ENCODE measurements around the gene PCBP3. TPM values are rescaled to one million over a fixed set of nuclear protein-coding genes. Genes with fewer than 3 reads are reported as not detected.
A peak's percentile ranks its signal among the peaks of the same experiment; 100 is the strongest.
"Not testable (repeated sequence)": the region's sequence is repeated elsewhere in the genome, so short reads cannot be mapped to it uniquely, and the experiment has no call there.

PCBP3 gene
- total RNA-seq, 1 experiment from 2014 or later, result 10.9 TPM

DNA sequence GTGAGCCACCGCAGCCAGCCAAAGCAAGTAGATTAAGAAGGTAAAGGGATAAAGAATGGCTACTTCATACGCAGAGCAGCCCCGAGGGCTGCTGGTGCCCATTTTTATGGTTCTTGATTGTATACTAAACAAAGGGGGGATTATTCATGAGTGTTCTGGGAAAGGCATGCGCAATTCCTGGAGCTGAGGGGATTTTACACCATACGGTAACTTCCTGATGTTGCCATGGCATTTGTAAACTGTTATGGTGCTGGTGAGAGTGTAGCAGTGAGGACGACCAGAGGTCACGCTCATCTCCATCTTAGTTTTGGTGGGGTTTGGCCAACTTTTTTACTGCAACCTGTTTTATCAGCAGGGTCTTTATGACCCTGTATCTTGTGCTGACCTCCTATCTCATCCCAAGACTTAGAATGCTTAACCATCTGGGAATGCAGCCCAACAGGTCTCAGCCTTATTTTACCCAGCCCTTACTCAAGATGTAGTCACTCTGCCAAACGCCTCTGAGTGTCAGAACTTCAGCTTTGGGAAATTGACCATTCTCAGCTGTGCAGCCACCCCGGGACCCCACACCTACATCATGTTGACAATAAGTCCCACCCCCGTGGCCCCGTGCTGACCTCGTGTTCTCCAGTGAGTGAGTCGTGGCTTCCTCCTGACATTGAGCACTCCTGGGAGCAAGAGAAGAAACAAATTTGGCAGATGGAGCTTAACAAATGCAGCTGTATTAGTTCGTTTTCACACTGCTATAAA is 188.6 kb downstream of the PCBP3 start:
- H3K14ac ChIP-seq (ENCODE audit: insufficient read depth, low read length), result no peak overlapping the region
- no peak overlapping the region for H3T11ph ChIP-seq (ENCODE audit: low read length)
- Mint-ChIP-seq H3K27ac (no peak overlapping the region; a peak in 1 of 7 replicates), H3K36me3 (ENCODE audit: insufficient read depth in 1 of 3, low read depth in 3 of 3) (no peaks in the 10 kb centered on the region; a peak in 2 of 7 replicates), H3K4me3 (no peak overlapping the region), H3K27me3 (ENCODE audit: low read depth) (no peaks in the 10 kb centered on the region), H3K9me3 (no peaks in the 10 kb centered on the region; a peak in 2 of 5 replicates), H3K4me1 (peaks cover 17 to 20% of the 10 kb centered on the region in 2 experiments; a peak in 3 of 4 replicates)
- H2BK15ac ChIP-seq (ENCODE audit: low read depth, low read length), result no peak overlapping the region
- H3K4me2 ChIP-seq (ENCODE audit: insufficient read depth, insufficient read length, low read length), result no peak overlapping the region
- no peaks in the 10 kb centered on the region for H3K79me1 ChIP-seq (ENCODE audit: insufficient read depth, low read depth, low read length, poor library complexity, severe bottlenecking)
- H3K27me3 ChIP-seq (ENCODE audit: insufficient read depth, low read length), result no peaks in the 10 kb centered on the region
- no peak overlapping the region for H4K5ac ChIP-seq (ENCODE audit: insufficient read length, low read depth, low read length)
- WGBS (ENCODE audit: extremely low coverage, insufficient read length, low lambda C conversion rate), result no CpG with 5 or more reads among the region's 14 CpGs
- 0 out of 2 replicates have a peak, but pooled peaks cover 3% of the 10 kb centered on the region for H3K4me1 ChIP-seq (ENCODE audit: insufficient read depth, low read length)
- no peak overlapping the region for H2AK5ac ChIP-seq (ENCODE audit: insufficient read length, low read length)
- no peaks in the 10 kb centered on the region for H3K23me2 ChIP-seq (ENCODE audit: insufficient read length, low read depth, low read length, poor library complexity, severe bottlenecking)
- no peak overlapping the region for H3K56ac ChIP-seq (ENCODE audit: insufficient read length, low read depth, low read length)
- no peak overlapping the region for H4K8ac ChIP-seq (replicated peaks; ENCODE audit: insufficient read length, low read depth, low read length)
- H2BK120ac ChIP-seq (ENCODE audit: low read depth, low read length, poor library complexity, severe bottlenecking), result no peak overlapping the region
- H3K18ac ChIP-seq (ENCODE audit: insufficient read length, low read depth, low read length), result no peak overlapping the region
- DNase-seq, result no peak
- H2BK20ac ChIP-seq (ENCODE audit: low read depth, low read length, poor library complexity, severe bottlenecking), result no peak overlapping the region
- H3K4ac ChIP-seq (ENCODE audit: low read depth, low read length), result no peak overlapping the region
- no peak overlapping the region for H3K9ac ChIP-seq (ENCODE audit: extremely low read depth, insufficient read length, low read length)
- TF ChIP-seq, protein P1, sequence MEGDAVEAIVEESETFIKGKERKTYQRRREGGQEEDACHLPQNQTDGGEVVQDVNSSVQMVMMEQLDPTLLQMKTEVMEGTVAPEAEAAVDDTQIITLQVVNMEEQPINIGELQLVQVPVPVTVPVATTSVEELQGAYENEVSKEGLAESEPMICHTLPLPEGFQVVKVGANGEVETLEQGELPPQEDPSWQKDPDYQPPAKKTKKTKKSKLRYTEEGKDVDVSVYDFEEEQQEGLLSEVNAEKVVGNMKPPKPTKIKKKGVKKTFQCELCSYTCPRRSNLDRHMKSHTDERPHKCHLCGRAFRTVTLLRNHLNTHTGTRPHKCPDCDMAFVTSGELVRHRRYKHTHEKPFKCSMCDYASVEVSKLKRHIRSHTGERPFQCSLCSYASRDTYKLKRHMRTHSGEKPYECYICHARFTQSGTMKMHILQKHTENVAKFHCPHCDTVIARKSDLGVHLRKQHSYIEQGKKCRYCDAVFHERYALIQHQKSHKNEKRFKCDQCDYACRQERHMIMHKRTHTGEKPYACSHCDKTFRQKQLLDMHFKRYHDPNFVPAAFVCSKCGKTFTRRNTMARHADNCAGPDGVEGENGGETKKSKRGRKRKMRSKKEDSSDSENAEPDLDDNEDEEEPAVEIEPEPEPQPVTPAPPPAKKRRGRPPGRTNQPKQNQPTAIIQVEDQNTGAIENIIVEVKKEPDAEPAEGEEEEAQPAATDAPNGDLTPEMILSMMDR (conservative IDR thresholded peaks at IDR 0.05), result no peak
- H2AFZ ChIP-seq (ENCODE audit: low read length), result no peak overlapping the region
- no peaks in the 10 kb centered on the region for H3K79me2 ChIP-seq (ENCODE audit: insufficient read depth, low read length)
- H3K9me3 ChIP-seq (ENCODE audit: control insufficient read depth, low read depth, low read length), result no peaks in the 10 kb centered on the region
- H4K91ac ChIP-seq (ENCODE audit: insufficient read length, low read depth, low read length), result no peak overlapping the region
- no peaks in the 10 kb centered on the region for H4K20me1 ChIP-seq (ENCODE audit: control insufficient read depth, insufficient read depth, insufficient read length)
- H3K27ac ChIP-seq (ENCODE audit: insufficient read length, low read depth, low read length), result no peak overlapping the region
- H2BK12ac ChIP-seq (ENCODE audit: insufficient read length, low read depth, low read length), result no peak overlapping the region
- no peak overlapping the region for H2BK5ac ChIP-seq (ENCODE audit: insufficient read length, low read length)
- no peak overlapping the region for H3K23ac ChIP-seq (ENCODE audit: insufficient read length, low read depth, low read length)

DNA sequence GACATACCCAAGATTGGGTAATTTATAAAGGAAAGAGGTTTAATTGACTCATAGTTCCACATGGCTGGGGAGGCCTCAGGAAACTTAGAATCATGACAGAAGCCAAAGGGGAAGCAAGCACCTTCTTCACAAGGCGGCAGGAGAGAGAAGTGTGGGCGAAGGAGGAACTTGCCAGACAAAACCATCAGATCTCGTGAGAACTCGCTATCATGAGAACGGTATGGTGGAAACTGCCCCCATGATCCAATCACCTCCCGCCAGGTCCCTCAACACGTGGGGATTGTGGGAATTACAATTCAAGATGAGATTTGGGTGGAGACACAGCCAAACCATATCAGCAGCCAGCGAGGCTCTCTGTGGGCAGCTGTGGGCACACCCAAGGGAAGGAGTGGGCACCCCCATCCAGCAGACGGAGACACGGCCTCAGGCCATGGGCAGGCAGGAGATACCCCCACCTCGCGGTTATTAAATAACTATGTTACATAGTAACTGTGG is 189.3 kb downstream of the PCBP3 start:
- not testable (repeated sequence) for H2AFZ ChIP-seq (ENCODE audit: low read length)

More for the DNA sequence above, 189.3 kb downstream of the PCBP3 start:
- not testable (repeated sequence) for H3K27ac ChIP-seq (ENCODE audit: insufficient read length, low read depth, low read length); H3K27me3 ChIP-seq (ENCODE audit: insufficient read depth, low read length); H4K91ac ChIP-seq (ENCODE audit: insufficient read length, low read depth, low read length); H2BK120ac ChIP-seq (ENCODE audit: low read depth, low read length, poor library complexity, severe bottlenecking); H3K79me1 ChIP-seq (ENCODE audit: insufficient read depth, low read depth, low read length, poor library complexity, severe bottlenecking); H3K4ac ChIP-seq (ENCODE audit: low read depth, low read length); H3K56ac ChIP-seq (ENCODE audit: insufficient read length, low read depth, low read length); DNase-seq; H3K18ac ChIP-seq (ENCODE audit: insufficient read length, low read depth, low read length); H3K14ac ChIP-seq (ENCODE audit: insufficient read depth, low read length); H4K5ac ChIP-seq (ENCODE audit: insufficient read length, low read depth, low read length); H4K20me1 ChIP-seq (ENCODE audit: control insufficient read depth, insufficient read depth, insufficient read length); H3K27me3 Mint-ChIP-seq (ENCODE audit: low read depth); H4K8ac ChIP-seq (replicated peaks; ENCODE audit: insufficient read length, low read depth, low read length); H3K4me3 Mint-ChIP-seq; H3K23ac ChIP-seq (ENCODE audit: insufficient read length, low read depth, low read length); H3T11ph ChIP-seq (ENCODE audit: low read length); H3K36me3 Mint-ChIP-seq (ENCODE audit: insufficient read depth in 1 of 3, low read depth in 3 of 3); H3K79me2 ChIP-seq (ENCODE audit: insufficient read depth, low read length); H2BK15ac ChIP-seq (ENCODE audit: low read depth, low read length); H3K23me2 ChIP-seq (ENCODE audit: insufficient read length, low read depth, low read length, poor library complexity, severe bottlenecking); H2BK12ac ChIP-seq (ENCODE audit: insufficient read length, low read depth, low read length); H3K4me2 ChIP-seq (ENCODE audit: insufficient read depth, insufficient read length, low read length); H3K4me1 ChIP-seq (ENCODE audit: insufficient read depth, low read length); H2BK5ac ChIP-seq (ENCODE audit: insufficient read length, low read length); H3K9me3 Mint-ChIP-seq; H3K9me3 ChIP-seq (ENCODE audit: control insufficient read depth, low read depth, low read length); H2AK5ac ChIP-seq (ENCODE audit: insufficient read length, low read length); H3K9ac ChIP-seq (ENCODE audit: extremely low read depth, insufficient read length, low read length); H2BK20ac ChIP-seq (ENCODE audit: low read depth, low read length, poor library complexity, severe bottlenecking)
- H3K4me1 Mint-ChIP-seq, result peaks cover 17 to 24% of the 10 kb centered on the region in 2 experiments; a peak in 3 of 4 replicates
- no CpG with 5 or more reads among the region's 12 CpGs for WGBS (ENCODE audit: extremely low coverage, insufficient read length, low lambda C conversion rate)
- peak overlapping the region in 1 of 3 experiments; percentile 7; a peak in 1 of 7 replicates for H3K27ac Mint-ChIP-seq
